Caco-2 (cell line): ENCODE data around the gene WDR48. TPM values are rescaled to one million over a fixed set of nuclear protein-coding genes. Genes with fewer than 3 reads are reported as not detected.
"Not testable (repeated sequence)": the region's sequence is repeated elsewhere in the genome, so short reads cannot be mapped to it uniquely, and the experiment has no call there.

Source experiments
- BruUV-seq: library from RNA; stranded (reverse); fragments of 400-500 nt; replicated peaks from 2 replicates; lab custom pipeline; 2021; lab: Mats Ljungman, UMichigan
- CTCF ChIA-PET: fragments of 300-600 bp; sonication (Branson Sonifier 250); formaldehyde crosslinking; loops from one replicate; lab custom pipeline; 2022; ENCODE audit warnings: antibody characterized with exemption; lab: Charles Lee
- POLR2A ChIA-PET: fragments of 300-600 bp; sonication (Branson Sonifier 250); formaldehyde crosslinking; loops from one replicate; lab custom pipeline; 2022; ENCODE audit warnings: antibody characterized with exemption; lab: Charles Lee
- DNase-seq, 2 experiments: peaks; one replicate each; pipeline versions ENCODE4 v3.0.0 to v3.0.0-alpha.2; 2020 to 2022
- H3K27me3 ChIP-seq: replicated peaks from 2 replicates; pipeline ENCODE4 v1.6.0; 2011; ENCODE audit warnings: low read length; ENCODE audit not compliant: control insufficient read depth, insufficient read depth
- H3K36me3 ChIP-seq: 2 replicates; pipeline ENCODE4 v1.5.1; 2011; ENCODE audit warnings: low read length; ENCODE audit not compliant: control insufficient read depth, insufficient read depth
- H3K4me1 ChIP-seq: fragments of 250-450 bp; sonication (Bioruptor Pico); 2 replicates; pipeline ENCODE4 v1.5.1; 2020; ENCODE audit warnings: mild to moderate bottlenecking
- H3K4me3 ChIP-seq: 2 replicates; pipeline ENCODE4 v1.5.1; 2011; ENCODE audit warnings: low read depth, mild to moderate bottlenecking, control low read depth, low read length
- H3K9me3 ChIP-seq: fragments of 250-450 bp; sonication (Bioruptor Pico); 2 replicates; pipeline ENCODE4 v1.5.1; 2020; ENCODE audit warnings: mild to moderate bottlenecking, moderate library complexity
- H3K27ac Mint-ChIP-seq: one replicate; pipeline ENCODE4 v1.8.0; 2022; ENCODE audit warnings: mixed read lengths; ENCODE audit not compliant: unreplicated experiment
- H3K27me3 Mint-ChIP-seq: one replicate; pipeline ENCODE4 v1.8.0; 2022; ENCODE audit warnings: mixed read lengths; ENCODE audit not compliant: insufficient read depth, unreplicated experiment
- H3K36me3 Mint-ChIP-seq: one replicate; pipeline ENCODE4 v1.8.0; 2022; ENCODE audit warnings: mild to moderate bottlenecking, mixed read lengths; ENCODE audit not compliant: insufficient read depth, unreplicated experiment
- H3K4me1 Mint-ChIP-seq: one replicate; pipeline ENCODE4 v1.8.0; 2022; ENCODE audit warnings: low read depth, mixed read lengths; ENCODE audit not compliant: unreplicated experiment
- H3K4me3 Mint-ChIP-seq: one replicate; pipeline ENCODE4 v1.8.0; 2022; ENCODE audit warnings: mild to moderate bottlenecking, moderate library complexity, mixed read lengths; ENCODE audit not compliant: unreplicated experiment
- H3K9me3 Mint-ChIP-seq: one replicate; pipeline ENCODE4 v1.8.0; 2022; ENCODE audit warnings: mixed read lengths; ENCODE audit not compliant: unreplicated experiment
- intact Hi-C: fragments of 100-400 bp; cut with micrococcal nuclease; formaldehyde crosslinking; loops from one replicate; pipeline ENCODE4 v1.10.0; 2022; ENCODE audit not compliant: unreplicated experiment
- total RNA-seq: library from RNA; stranded (reverse); gene quantifications from 2 replicates; pipeline ENCODE4 v1.2.3, GENCODE V29; 2022
- TF ChIP-seq, protein P1 (sequence below), 2 experiments: fragments of 200-600 bp in 1 of 2; IDR thresholded peaks; 1 replicate in 1 of 2; 2 replicates in 1 of 2; pipeline versions ENCODE4 v1.5.1 to v1.8.0; 2011 to 2022; ENCODE audit warnings: antibody characterized with exemption in 1 of 2, control low read depth in 1 of 2, inconsistent platforms in 1 of 2, low read depth in 1 of 2, low read length in 1 of 2, mild to moderate bottlenecking in 1 of 2, moderate library complexity in 1 of 2; ENCODE audit not compliant: insufficient read depth in 1 of 2, severe bottlenecking in 1 of 2, unreplicated experiment in 1 of 2

Gene WDR48
- total RNA-seq, 1 experiment from 2014 or later = 27.6 TPM

DNA sequence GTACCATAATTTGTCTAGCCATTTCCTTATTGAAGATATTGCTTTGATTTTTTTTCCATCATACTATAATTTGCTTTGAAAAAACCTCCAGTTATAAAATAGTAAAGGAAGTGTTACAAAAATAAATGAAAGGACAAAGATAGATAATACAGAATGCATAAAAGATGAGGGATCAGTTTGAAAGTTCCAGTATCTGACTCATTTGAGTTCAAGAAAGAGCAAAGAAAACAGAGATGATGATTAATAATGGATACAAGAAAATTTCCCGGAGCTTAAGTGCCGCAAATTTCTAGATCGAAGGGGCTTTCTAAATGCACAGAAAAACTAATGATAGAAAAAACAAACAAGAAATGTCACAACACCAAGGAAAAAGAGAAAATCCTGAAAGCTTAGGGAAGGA is 4.3 kb downstream of the WDR48 start:
- Mint-ChIP-seq H3K27me3 (no peaks in the 10 kb centered on the region), H3K36me3 (peaks cover 7% of the 10 kb centered on the region), H3K27ac (no peak overlapping the region), H3K9me3 (no peaks in the 10 kb centered on the region), H3K4me3 (no peak overlapping the region), H3K4me1 (no peaks in the 10 kb centered on the region)
- Histone ChIP-seq H3K36me3 (no peaks in the 10 kb centered on the region), H3K4me3 (no peak overlapping the region), H3K4me1 (no peaks in the 10 kb centered on the region), H3K27me3 (no peaks in the 10 kb centered on the region), H3K9me3 (no peaks in the 10 kb centered on the region)
- intact Hi-C loops = no loop called here
- TF ChIP-seq, protein P1, sequence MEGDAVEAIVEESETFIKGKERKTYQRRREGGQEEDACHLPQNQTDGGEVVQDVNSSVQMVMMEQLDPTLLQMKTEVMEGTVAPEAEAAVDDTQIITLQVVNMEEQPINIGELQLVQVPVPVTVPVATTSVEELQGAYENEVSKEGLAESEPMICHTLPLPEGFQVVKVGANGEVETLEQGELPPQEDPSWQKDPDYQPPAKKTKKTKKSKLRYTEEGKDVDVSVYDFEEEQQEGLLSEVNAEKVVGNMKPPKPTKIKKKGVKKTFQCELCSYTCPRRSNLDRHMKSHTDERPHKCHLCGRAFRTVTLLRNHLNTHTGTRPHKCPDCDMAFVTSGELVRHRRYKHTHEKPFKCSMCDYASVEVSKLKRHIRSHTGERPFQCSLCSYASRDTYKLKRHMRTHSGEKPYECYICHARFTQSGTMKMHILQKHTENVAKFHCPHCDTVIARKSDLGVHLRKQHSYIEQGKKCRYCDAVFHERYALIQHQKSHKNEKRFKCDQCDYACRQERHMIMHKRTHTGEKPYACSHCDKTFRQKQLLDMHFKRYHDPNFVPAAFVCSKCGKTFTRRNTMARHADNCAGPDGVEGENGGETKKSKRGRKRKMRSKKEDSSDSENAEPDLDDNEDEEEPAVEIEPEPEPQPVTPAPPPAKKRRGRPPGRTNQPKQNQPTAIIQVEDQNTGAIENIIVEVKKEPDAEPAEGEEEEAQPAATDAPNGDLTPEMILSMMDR (IDR thresholded peaks at IDR 0.05; ENCODE audit: insufficient read depth in 1 of 2, low read depth in 1 of 2, low read length in 1 of 2, severe bottlenecking in 1 of 2, unreplicated experiment in 1 of 2) = no peak
- CTCF ChIA-PET = no interaction called here
- BruUV-seq = no TSS peak
- POLR2A ChIA-PET = no interaction called here
- no peak for DNase-seq

DNA sequence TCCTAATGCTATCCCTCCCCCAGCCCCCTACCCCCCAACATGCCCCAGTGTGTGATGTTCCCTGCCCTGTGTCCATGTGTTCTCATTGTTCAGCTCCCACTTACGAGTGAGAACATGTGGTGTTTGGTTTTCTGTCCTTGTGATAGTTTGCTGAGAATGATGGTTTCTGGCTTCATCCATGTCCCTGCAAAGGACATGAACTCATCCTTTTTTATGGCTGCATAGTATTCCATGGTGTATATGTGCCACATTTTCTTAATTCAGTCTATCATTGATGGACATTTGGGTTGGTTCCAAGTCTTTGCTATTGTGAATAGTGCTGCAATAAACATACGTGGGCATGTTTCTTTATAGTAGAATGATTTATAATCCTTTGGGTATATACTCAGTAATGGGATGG is 9.4 kb downstream of the WDR48 start:
- peaks cover 13% of the 10 kb centered on the region for H3K4me1 Mint-ChIP-seq
- H3K36me3 Mint-ChIP-seq, H3K36me3 ChIP-seq, DNase-seq, POLR2A ChIA-PET, H3K9me3 Mint-ChIP-seq, H3K27ac Mint-ChIP-seq, BruUV-seq, H3K4me3 ChIP-seq, H3K9me3 ChIP-seq, intact Hi-C loops, H3K27me3 ChIP-seq, CTCF ChIA-PET, H3K4me1 ChIP-seq, H3K27me3 Mint-ChIP-seq, H3K4me3 Mint-ChIP-seq: not testable (repeated sequence)

DNA sequence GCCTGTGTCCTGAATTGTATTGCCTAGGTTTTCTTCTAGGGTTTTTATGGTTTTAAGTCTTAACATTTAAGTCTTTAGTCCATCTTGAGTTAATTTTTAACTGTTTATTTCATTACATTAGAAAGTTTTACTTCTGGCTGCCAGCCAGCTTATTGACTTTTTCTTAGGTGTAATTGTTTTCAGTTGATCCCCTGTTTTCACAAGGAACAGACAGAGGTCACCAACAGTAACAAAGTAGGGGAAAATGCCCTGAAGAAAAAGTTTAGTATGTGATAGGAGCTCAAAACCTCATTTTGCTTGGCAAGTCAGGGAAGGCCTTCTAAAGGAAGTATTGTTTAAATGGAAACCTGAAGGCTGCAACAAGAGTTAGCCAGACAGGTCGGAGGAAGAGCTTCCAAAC is 10.4 kb downstream of the WDR48 start:
- ChIA-PET POLR2A (no interaction called here), CTCF (no interaction called here)
- Histone ChIP-seq H3K4me1 (no peaks in the 10 kb centered on the region; the same call in 1 of the 2 replicates), H3K36me3 (no peaks in the 10 kb centered on the region), H3K9me3 (no peaks in the 10 kb centered on the region), H3K4me3 (no peak overlapping the region), H3K27me3 (no peaks in the 10 kb centered on the region)
- H3K36me3 Mint-ChIP-seq = peaks cover 5% of the 10 kb centered on the region
- TF ChIP-seq, protein P1 (IDR thresholded peaks at IDR 0.05; ENCODE audit: insufficient read depth in 1 of 2, low read depth in 1 of 2, low read length in 1 of 2, severe bottlenecking in 1 of 2, unreplicated experiment in 1 of 2) = no peak
- no peak for DNase-seq
- H3K4me1 Mint-ChIP-seq = peaks cover 13% of the 10 kb centered on the region
- H3K4me3 Mint-ChIP-seq = no peak overlapping the region
- no TSS peak for BruUV-seq
- H3K27me3 Mint-ChIP-seq = no peaks in the 10 kb centered on the region
- H3K27ac Mint-ChIP-seq = no peak overlapping the region
- intact Hi-C loops = no loop called here
- H3K9me3 Mint-ChIP-seq = no peaks in the 10 kb centered on the region

DNA sequence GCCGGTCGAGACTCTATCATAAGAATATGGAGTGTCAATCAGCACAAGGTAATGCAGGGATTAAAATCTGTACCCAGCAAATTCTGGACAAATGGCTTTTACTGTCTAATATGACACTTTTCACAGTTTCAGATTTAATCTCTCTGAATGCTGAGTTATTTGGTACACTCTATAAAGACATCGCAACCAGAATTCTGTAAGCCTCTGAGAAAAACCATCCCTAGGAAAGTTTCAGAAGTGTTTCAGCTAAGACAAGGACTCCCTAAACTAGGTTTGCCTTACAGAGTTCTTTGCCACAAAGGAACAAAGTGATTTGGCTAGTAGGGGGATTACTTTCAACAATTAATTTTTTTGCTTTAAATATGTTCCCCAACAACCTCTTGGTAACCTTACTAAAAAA is 11.3 kb downstream of the WDR48 start:
- Histone ChIP-seq H3K9me3 (no peaks in the 10 kb centered on the region), H3K36me3 (no peaks in the 10 kb centered on the region), H3K4me3 (no peak overlapping the region), H3K27me3 (no peaks in the 10 kb centered on the region), H3K4me1 (no peaks in the 10 kb centered on the region; the same call in 1 of the 2 replicates)
- no peak overlapping the region for H3K27ac Mint-ChIP-seq
- H3K4me1 Mint-ChIP-seq = peaks cover 13% of the 10 kb centered on the region
- BruUV-seq = no TSS peak
- DNase-seq = no peak
- intact Hi-C loops = no loop called here
- TF ChIP-seq, protein P1 (IDR thresholded peaks at IDR 0.05; ENCODE audit: insufficient read depth in 1 of 2, low read depth in 1 of 2, low read length in 1 of 2, severe bottlenecking in 1 of 2, unreplicated experiment in 1 of 2) = no peak
- H3K9me3 Mint-ChIP-seq = no peaks in the 10 kb centered on the region
- no peak overlapping the region for H3K4me3 Mint-ChIP-seq
- ChIA-PET POLR2A (no interaction called here), CTCF (no interaction called here)
- no peaks in the 10 kb centered on the region for H3K27me3 Mint-ChIP-seq
- peaks cover 5% of the 10 kb centered on the region for H3K36me3 Mint-ChIP-seq
